HEK293T (cell line): Measurements from ENCODE around the gene GOLGA1.

Experiments used
- BHLHE40 ChIP-seq: fragments of 450-650 bp; IDR thresholded peaks from 2 replicates; pipeline ENCODE4 v1.6.1; 2016; ENCODE audit warnings: mild to moderate bottlenecking, moderate library complexity, borderline replicate concordance
- FOXA1 ChIP-seq: fragments of 450-650 bp; IDR thresholded peaks from 2 replicates; pipeline ENCODE4 v1.6.1; 2016; ENCODE audit warnings: mild to moderate bottlenecking
- FOXK2 ChIP-seq: fragments of 450-650 bp; IDR thresholded peaks from 2 replicates; pipeline ENCODE4 v1.6.1; 2016; ENCODE audit warnings: mild to moderate bottlenecking
- HDGF ChIP-seq: fragments of 450-650 bp; IDR thresholded peaks from 2 replicates; pipeline ENCODE4 v1.6.1; 2017; ENCODE audit warnings: antibody characterized with exemption, borderline replicate concordance
- LEF1 ChIP-seq: fragments of 450-650 bp; IDR thresholded peaks from 2 replicates; pipeline ENCODE4 v1.6.1; 2017; ENCODE audit warnings: mild to moderate bottlenecking, borderline replicate concordance
- NFRKB ChIP-seq: fragments of 450-650 bp; IDR thresholded peaks from 2 replicates; pipeline ENCODE4 v1.6.1; 2016; ENCODE audit warnings: mild to moderate bottlenecking, moderate library complexity
- SP1 ChIP-seq: fragments of 450-650 bp; IDR thresholded peaks from 2 replicates; pipeline ENCODE4 v1.6.1; 2017
- SUZ12 ChIP-seq: fragments of 450-650 bp; IDR thresholded peaks from 2 replicates; pipeline ENCODE4 v1.6.1; 2016; ENCODE audit warnings: mild to moderate bottlenecking
- ZNF384 ChIP-seq: fragments of 450-650 bp; IDR thresholded peaks from 2 replicates; pipeline ENCODE4 v1.6.1; 2016

GRCh38 chr9:124954255-124954654 is 13.4 kb upstream of the GOLGA1 start:
- TF ChIP-seq FOXK2 (no peak), FOXA1 (no peak), BHLHE40 (no peak), ZNF384 (no peak), SP1 (no peak), LEF1 (no peak), SUZ12 (no peak), HDGF (no peak), NFRKB (no peak)
